Hepatocyte (in vitro differentiated cells): ENCODE measurements around the gene OBSCN. TPM values are rescaled to one million over a fixed set of nuclear protein-coding genes. Genes with fewer than 3 reads are reported as not detected.
"Not testable (repeated sequence)": the region's sequence is repeated elsewhere in the genome, so short reads cannot be mapped to it uniquely, and the experiment has no call there.

ENCODE experiments used
- DNase-seq: peaks from one replicate; pipeline ENCODE4 v3.0.0-alpha.2; 2016; ENCODE audit warnings: low spot score
- H2AFZ ChIP-seq: fragments of 200-600 bp; sonication (generic); 2 replicates; pipeline ENCODE4 v1.6.0; 2016; ENCODE audit warnings: antibody characterized with exemption, mild to moderate bottlenecking
- H3K27ac ChIP-seq: fragments of 200-600 bp; sonication (generic); 2 replicates; pipeline ENCODE4 v1.5.1; 2016; ENCODE audit warnings: mild to moderate bottlenecking
- H3K27me3 ChIP-seq: fragments of 200-600 bp; sonication (generic); 2 replicates; pipeline ENCODE4 v1.6.1; 2016
- H3K36me3 ChIP-seq: fragments of 200-600 bp; sonication (generic); replicated peaks from 2 replicates; pipeline ENCODE4 v1.5.1; 2016; ENCODE audit warnings: low read depth; ENCODE audit not compliant: insufficient read depth
- H3K4me1 ChIP-seq: fragments of 200-600 bp; sonication (generic); 2 replicates; pipeline ENCODE4 v1.5.1; 2016; ENCODE audit warnings: mild to moderate bottlenecking, moderate library complexity; ENCODE audit not compliant: insufficient read depth
- H3K4me2 ChIP-seq: fragments of 200-600 bp; sonication (generic); 2 replicates; pipeline ENCODE4 v1.6.0; 2016
- H3K4me3 ChIP-seq: fragments of 200-600 bp; sonication (generic); 2 replicates; pipeline ENCODE4 v1.5.1; 2016; ENCODE audit warnings: mild to moderate bottlenecking
- H3K79me2 ChIP-seq: fragments of 200-600 bp; sonication (generic); 2 replicates; pipeline ENCODE4 v1.6.0; 2017; ENCODE audit warnings: mild to moderate bottlenecking
- H3K9me2 ChIP-seq: fragments of 200-600 bp; sonication (generic); replicated peaks from 2 replicates; pipeline ENCODE4 v1.6.0; 2017; ENCODE audit warnings: mild to moderate bottlenecking; ENCODE audit not compliant: insufficient read depth
- H3K9me3 ChIP-seq: fragments of 200-600 bp; sonication (generic); 2 replicates; pipeline ENCODE4 v1.5.1; 2016; ENCODE audit warnings: low read depth, mild to moderate bottlenecking
- H4K20me1 ChIP-seq: fragments of 200-600 bp; sonication (generic); 2 replicates; pipeline ENCODE4 v1.6.0; 2016; ENCODE audit warnings: mild to moderate bottlenecking; ENCODE audit not compliant: insufficient read depth, poor library complexity, severe bottlenecking
- EZH2 ChIP-seq: fragments of 200-600 bp; sonication (generic); IDR thresholded peaks from 2 replicates; pipeline ENCODE4 v1.6.1; 2016; ENCODE audit warnings: antibody characterized with exemption, mild to moderate bottlenecking, borderline replicate concordance
- EZH2phosphoT487 ChIP-seq: fragments of 200-600 bp; sonication (generic); IDR thresholded peaks from one replicate; pipeline ENCODE4 v1.6.1; 2018; ENCODE audit warnings: antibody characterized with exemption, mild to moderate bottlenecking, low read depth, moderate library complexity; ENCODE audit not compliant: unreplicated experiment, severe bottlenecking
- WGBS: methylation state at CpG from one replicate; pipeline ENCODE4 v1.1.6; 2016; ENCODE audit warnings: low lambda C conversion rate; ENCODE audit errors: missing lambda C conversion rate; 5-methylcytosine and 5-hydroxymethylcytosine counted together
- polyA plus RNA-seq: library from polyadenylated mRNA; unstranded; fragments of >200 nt; fragmentation: Nextera tagmentation; extraction: Ambion mirVana; gene quantifications from 2 replicates; pipeline ENCODE4 v1.2.1, GENCODE V29; 2016
- total RNA-seq: library from RNA; depleted of rRNA; stranded (reverse); fragments of >200 nt; gene quantifications from 2 replicates; pipeline ENCODE4 v1.2.3, GENCODE V29; 2014
- TF ChIP-seq, protein P1 (sequence below): fragments of 200-600 bp; sonication (generic); IDR thresholded peaks from 2 replicates; pipeline ENCODE4 v1.5.1; 2016; ENCODE audit warnings: antibody characterized with exemption, mild to moderate bottlenecking; ENCODE audit not compliant: poor library complexity

The OBSCN gene
- total and polyA plus RNA-seq, 2 experiments from 2014 or later, result 15.0 to 22.4 TPM

DNA sequence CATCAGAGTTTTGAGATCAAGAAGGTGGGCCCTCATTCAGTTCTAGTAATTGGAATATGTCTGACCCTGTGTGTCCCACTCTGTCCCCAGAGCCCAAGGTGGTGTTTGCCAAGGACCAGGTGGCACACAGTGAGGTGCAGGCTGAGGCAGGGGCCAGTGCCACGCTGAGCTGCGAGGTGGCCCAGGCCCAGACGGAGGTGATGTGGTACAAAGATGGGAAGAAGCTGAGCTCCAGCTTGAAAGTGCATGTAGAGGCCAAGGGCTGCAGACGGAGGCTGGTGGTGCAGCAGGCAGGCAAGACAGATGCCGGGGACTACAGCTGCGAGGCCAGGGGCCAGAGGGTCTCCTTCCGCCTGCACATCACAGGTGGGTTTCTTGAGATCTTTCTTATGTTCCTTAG lies 35.2 kb downstream of the OBSCN start:
- DNase-seq, result no peak
- no peak overlapping the region for H3K27ac ChIP-seq
- H4K20me1 ChIP-seq, result no peaks in the 10 kb centered on the region
- H3K4me3 ChIP-seq, result no peak overlapping the region
- no peaks in the 10 kb centered on the region for H3K27me3 ChIP-seq
- no peaks in the 10 kb centered on the region for H3K9me2 ChIP-seq
- H3K4me1 ChIP-seq, result no peaks in the 10 kb centered on the region
- H3K4me2 ChIP-seq, result no peak overlapping the region
- peaks cover 30% of the 10 kb centered on the region for H3K9me3 ChIP-seq
- H3K36me3 ChIP-seq, result peaks cover 12% of the 10 kb centered on the region
- no peaks in the 10 kb centered on the region for H3K79me2 ChIP-seq
- no peak overlapping the region for H2AFZ ChIP-seq
- TF ChIP-seq, protein P1, sequence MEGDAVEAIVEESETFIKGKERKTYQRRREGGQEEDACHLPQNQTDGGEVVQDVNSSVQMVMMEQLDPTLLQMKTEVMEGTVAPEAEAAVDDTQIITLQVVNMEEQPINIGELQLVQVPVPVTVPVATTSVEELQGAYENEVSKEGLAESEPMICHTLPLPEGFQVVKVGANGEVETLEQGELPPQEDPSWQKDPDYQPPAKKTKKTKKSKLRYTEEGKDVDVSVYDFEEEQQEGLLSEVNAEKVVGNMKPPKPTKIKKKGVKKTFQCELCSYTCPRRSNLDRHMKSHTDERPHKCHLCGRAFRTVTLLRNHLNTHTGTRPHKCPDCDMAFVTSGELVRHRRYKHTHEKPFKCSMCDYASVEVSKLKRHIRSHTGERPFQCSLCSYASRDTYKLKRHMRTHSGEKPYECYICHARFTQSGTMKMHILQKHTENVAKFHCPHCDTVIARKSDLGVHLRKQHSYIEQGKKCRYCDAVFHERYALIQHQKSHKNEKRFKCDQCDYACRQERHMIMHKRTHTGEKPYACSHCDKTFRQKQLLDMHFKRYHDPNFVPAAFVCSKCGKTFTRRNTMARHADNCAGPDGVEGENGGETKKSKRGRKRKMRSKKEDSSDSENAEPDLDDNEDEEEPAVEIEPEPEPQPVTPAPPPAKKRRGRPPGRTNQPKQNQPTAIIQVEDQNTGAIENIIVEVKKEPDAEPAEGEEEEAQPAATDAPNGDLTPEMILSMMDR, result no peak
- TF ChIP-seq EZH2 (no peak), EZH2phosphoT487 (no peak)
- WGBS, result 100% methylated on average over 7 of the region's 7 CpGs

DNA sequence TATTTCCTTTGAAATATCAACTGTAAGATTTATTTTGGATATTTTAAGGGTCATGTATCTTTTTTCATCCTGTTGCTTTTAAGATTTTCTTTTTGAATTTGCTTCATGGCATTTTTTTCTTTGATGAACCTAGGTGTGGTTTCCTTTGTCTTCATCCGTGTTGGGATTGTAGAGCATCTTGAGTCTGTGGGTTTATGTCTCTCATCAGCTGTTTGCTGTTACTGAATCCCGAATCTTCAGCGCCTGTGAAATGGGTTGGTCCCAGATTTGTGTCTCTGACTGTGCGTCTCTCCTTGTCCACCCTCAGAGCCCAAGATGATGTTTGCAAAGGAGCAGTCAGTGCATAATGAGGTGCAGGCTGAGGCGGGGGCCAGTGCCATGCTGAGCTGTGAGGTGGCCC lies 36.1 kb downstream of the OBSCN start:
- not testable (repeated sequence) for DNase-seq, H3K9me2 ChIP-seq, H3K4me3 ChIP-seq, H3K36me3 ChIP-seq, H2AFZ ChIP-seq, H3K27me3 ChIP-seq, H4K20me1 ChIP-seq, H3K79me2 ChIP-seq, H3K4me2 ChIP-seq, H3K27ac ChIP-seq, H3K4me1 ChIP-seq
- WGBS, result 73% methylated on average over 5 of the region's 5 CpGs
- H3K9me3 ChIP-seq, result peaks cover 30% of the 10 kb centered on the region

DNA sequence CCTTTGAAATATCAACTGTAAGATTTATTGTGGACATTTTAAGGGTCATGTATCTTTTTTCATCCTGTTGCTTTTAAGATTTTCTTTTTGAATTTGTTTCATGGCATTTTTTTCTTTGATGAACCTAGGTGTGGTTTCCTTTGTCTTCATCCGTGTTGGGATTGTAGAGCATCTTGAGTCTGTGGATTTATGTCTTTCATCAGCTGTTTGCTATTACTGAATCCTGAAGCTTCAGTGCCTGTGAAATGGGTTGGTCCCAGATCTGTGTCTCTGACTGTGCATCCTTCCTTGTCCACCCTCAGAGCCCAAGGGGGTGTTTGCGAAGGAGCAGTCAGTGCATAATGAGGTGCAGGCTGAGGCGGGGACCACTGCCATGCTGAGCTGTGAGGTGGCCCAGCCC lies 37.3 kb downstream of the OBSCN start:
- H3K4me1 ChIP-seq, result no peaks in the 10 kb centered on the region
- no peak for DNase-seq
- no peaks in the 10 kb centered on the region for H3K79me2 ChIP-seq
- peaks cover 30% of the 10 kb centered on the region for H3K9me3 ChIP-seq
- no peaks in the 10 kb centered on the region for H4K20me1 ChIP-seq
- H3K27ac ChIP-seq, result no peak overlapping the region
- WGBS, result 100% methylated on average over 3 of the region's 3 CpGs
- no peak overlapping the region for H3K4me3 ChIP-seq
- H2AFZ ChIP-seq, result no peak overlapping the region
- no peaks in the 10 kb centered on the region for H3K9me2 ChIP-seq
- H3K36me3 ChIP-seq, result peaks cover 6% of the 10 kb centered on the region
- H3K27me3 ChIP-seq, result no peaks in the 10 kb centered on the region
- H3K4me2 ChIP-seq, result no peak overlapping the region
- TF ChIP-seq EZH2phosphoT487 (no peak), EZH2 (no peak)
- TF ChIP-seq, protein P1, result no peak

DNA sequence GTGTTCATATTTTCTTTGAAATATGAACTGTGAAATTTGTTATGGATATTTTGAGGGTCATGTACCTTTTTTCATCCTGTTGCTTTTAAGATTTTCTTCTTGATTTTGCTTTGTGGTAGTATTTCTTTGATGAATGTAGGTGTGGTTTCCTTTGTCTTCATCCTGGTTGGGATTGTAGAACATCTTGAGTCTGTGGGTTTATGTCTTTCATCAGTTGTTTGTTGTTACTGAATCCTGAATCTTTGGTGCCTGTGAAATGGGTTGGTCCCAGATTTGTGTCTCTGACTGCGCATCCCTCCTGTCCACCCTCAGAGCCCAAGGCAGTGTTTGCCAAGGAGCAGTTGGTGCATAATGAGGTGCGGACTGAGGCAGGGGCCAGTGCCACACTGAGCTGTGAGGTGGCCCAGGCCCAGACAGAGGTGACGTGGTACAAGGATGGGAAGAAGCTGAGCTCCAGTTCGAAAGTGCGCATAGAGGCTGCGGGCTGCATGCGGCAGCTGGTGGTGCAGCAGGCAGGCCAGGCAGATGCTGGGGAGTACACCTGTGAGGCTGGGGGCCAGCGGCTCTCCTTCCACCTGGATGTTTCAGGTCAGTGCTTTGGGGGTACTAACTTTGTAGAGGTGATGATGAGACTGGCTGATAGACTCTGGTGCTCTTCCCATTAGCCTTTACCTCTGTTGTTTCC lies 38.5 kb downstream of the OBSCN start:
- Histone ChIP-seq H3K4me2 (no peak overlapping the region), H3K27ac (no peak overlapping the region), H3K27me3 (no peaks in the 10 kb centered on the region), H3K4me1 (no peaks in the 10 kb centered on the region), H3K4me3 (no peak overlapping the region), H3K9me2 (no peaks in the 10 kb centered on the region), H4K20me1 (no peaks in the 10 kb centered on the region), H3K79me2 (no peaks in the 10 kb centered on the region), H2AFZ (no peak overlapping the region), H3K36me3 (peaks cover 6% of the 10 kb centered on the region), H3K9me3 (peaks cover 29% of the 10 kb centered on the region)
- DNase-seq, result no peak
- WGBS, result 98% methylated on average over 8 of the region's 8 CpGs
- TF ChIP-seq, protein P1, result no peak
- no peak for TF ChIP-seq EZH2phosphoT487
- no peak for TF ChIP-seq EZH2
